Measurements from ENCODE around the gene CES2. TPM values are rescaled to one million over a fixed set of nuclear protein-coding genes. Genes with fewer than 3 reads are reported as not detected.

Gene CES2
- total RNA-seq, 1 experiment from 2014 or later: 35.4 TPM

GRCh38 chr16:66911801-66912200, 23.5 kb upstream of the CES2 start (continued):
- no peak for TF ChIP-seq SRF (IDR thresholded peaks at IDR 0.05; ENCODE audit: low read depth)
- no peak for TF ChIP-seq EZH2phosphoT487 (IDR thresholded peaks at IDR 0.05; ENCODE audit: borderline replicate concordance)
- TF ChIP-seq JUND (IDR thresholded peaks at IDR 0.05): no peak

GRCh38 chr16:66913081-66913480, 22.2 kb upstream of the CES2 start:
- POLR2A ChIA-PET: no interaction called here

More at GRCh38 chr16:66913081-66913480, 22.2 kb upstream of the CES2 start:
- Histone ChIP-seq H2AFZ (ENCODE audit: low read depth, low read length, poor library complexity, severe bottlenecking) (no peak overlapping the region), H3K4me1 (ENCODE audit: control insufficient read depth in 1 of 2, insufficient read depth in 2 of 2, low read length in 2 of 2) (peaks cover 0 to 13% of the 10 kb centered on the region in 2 experiments; a peak in 2 of 4 replicates), H3K79me2 (ENCODE audit: insufficient read depth, low read length) (no peaks in the 10 kb centered on the region), H3K4me2 (ENCODE audit: low read length) (no peak overlapping the region), H3K27ac (ENCODE audit: low read depth, low read length) (no peak overlapping the region), H3K4me3 (replicated peaks in 1 of 2; ENCODE audit: low read depth in 1 of 2, low read length in 2 of 2) (no peak overlapping the region), H3K27me3 (ENCODE audit: insufficient read depth, low read length) (no peaks in the 10 kb centered on the region), H3K9me2 (ENCODE audit: insufficient read depth) (no peaks in the 10 kb centered on the region), H4K20me1 (ENCODE audit: insufficient read depth) (no peaks in the 10 kb centered on the region), H3K36me3 (ENCODE audit: control insufficient read depth in 1 of 2, insufficient read depth in 2 of 2, low read length in 2 of 2) (no peaks in the 10 kb centered on the region), H3K9me3 (ENCODE audit: control insufficient read depth in 1 of 2, insufficient read depth in 1 of 2, low read depth in 1 of 2, low read length in 2 of 2) (no peaks in the 10 kb centered on the region), H3K9ac (ENCODE audit: low read length) (no peak overlapping the region)
- BruUV-seq (replicated peaks): no TSS peak
- intact Hi-C loops (cut with micrococcal nuclease): no loop called here
- RAD21 ChIA-PET (ENCODE audit: low non-redundant PET in 1 of 2, low total read pairs in 2 of 2, uncharacterized antibody in 2 of 2, unreplicated experiment in 2 of 2): no interaction called here
- CTCF ChIA-PET: no interaction called here
- ATAC-seq (no peak), DNase-seq (ENCODE audit: low read depth, low spot score) (no peak)
- TF ChIP-seq EZH2phosphoT487 (IDR thresholded peaks at IDR 0.05; ENCODE audit: borderline replicate concordance) (no peak), SRF (IDR thresholded peaks at IDR 0.05; ENCODE audit: low read depth) (no peak), ZNF274 (IDR thresholded peaks at IDR 0.05; ENCODE audit: low read depth, low read length) (no peak), REST (IDR thresholded peaks at IDR 0.05; ENCODE audit: low read depth) (no peak), MAX (IDR thresholded peaks at IDR 0.05) (no peak), ZBTB33 (IDR thresholded peaks at IDR 0.05; ENCODE audit: extremely low read depth, insufficient replicate concordance, low read length) (no peak), ELF1 (IDR thresholded peaks at IDR 0.05; ENCODE audit: borderline replicate concordance, low read depth) (no peak), CEBPB (IDR thresholded peaks at IDR 0.05; ENCODE audit: low read depth) (no peak), TCF7L2 (IDR thresholded peaks at IDR 0.05; ENCODE audit: borderline replicate concordance, extremely low read depth, insufficient read depth, insufficient read length) (no peak), POLR2A (IDR thresholded peaks at IDR 0.05; ENCODE audit: borderline replicate concordance, extremely low read depth, insufficient read depth, insufficient read length) (no peak), EZH2 (IDR thresholded peaks at IDR 0.05) (no peak)

Data from HCT116 (cell line).